Lower lobe of right lung (tissue), 2 donors: ENCODE results near the gene EEA1. TPM values are rescaled to one million over a fixed set of nuclear protein-coding genes. Genes with fewer than 3 reads are reported as not detected.

ENCODE experiments used
- ATAC-seq, 2 donors: fragments of 200-7000 bp; cut with Tn5 transposase; one replicate each; pipeline ENCODE4 v1.9.1; 2020 to 2022; ENCODE audit warnings: mild to moderate bottlenecking in 2 of 2, moderate library complexity in 2 of 2
- DNase-seq: peaks from one replicate; pipeline ENCODE4 v3.0.0-alpha.2; 2020
- H3K27ac ChIP-seq: fragments of 200-600 bp; one replicate; pipeline ENCODE4 v1.8.0; 2022
- H3K27me3 ChIP-seq: fragments of 200-600 bp; one replicate; pipeline ENCODE4 v1.8.0; 2022; ENCODE audit warnings: low read depth
- H3K36me3 ChIP-seq: fragments of 200-600 bp; one replicate; pipeline ENCODE4 v1.8.0; 2022; ENCODE audit warnings: mild to moderate bottlenecking
- H3K4me1 ChIP-seq: fragments of 200-600 bp; one replicate; pipeline ENCODE4 v1.8.0; 2022
- H3K4me3 ChIP-seq: fragments of 200-600 bp; one replicate; pipeline ENCODE4 v1.8.0; 2022; ENCODE audit warnings: mild to moderate bottlenecking
- H3K9me3 ChIP-seq: fragments of 200-600 bp; one replicate; pipeline ENCODE4 v1.8.0; 2022
- intact Hi-C: fragments of 100-400 bp; cut with DNase I; formaldehyde crosslinking; loops from one replicate; pipeline ENCODE4 v1.11.0; 2022
- total RNA-seq: library from RNA; stranded (reverse); fragmentation: NEBNext Ultra II Directional; extraction: Animal tissue kit (Norgen Biotek cat#: 25700); gene quantifications from one replicate; pipeline ENCODE4 v1.2.1, GENCODE V29; 2021
- TF ChIP-seq, protein P1 (sequence below): fragments of 200-600 bp; IDR thresholded peaks from one replicate; pipeline ENCODE4 v1.8.0; 2022; ENCODE audit warnings: antibody characterized with exemption, mild to moderate bottlenecking
- donor health status: DM: no; HTN: yes; CAD: no; lungs with severe emphysema.

Gene EEA1
- total RNA-seq, 1 donor from 2014 or later = 33.5 TPM

- peaks cover 19% of the 10 kb centered on the region for H3K4me1 ChIP-seq
- H3K36me3 ChIP-seq = no peaks in the 10 kb centered on the region
- H3K4me3 ChIP-seq = no peak overlapping the region
- no peak overlapping the region for H3K27ac ChIP-seq
- no peak for ATAC-seq
- TF ChIP-seq, protein P1, sequence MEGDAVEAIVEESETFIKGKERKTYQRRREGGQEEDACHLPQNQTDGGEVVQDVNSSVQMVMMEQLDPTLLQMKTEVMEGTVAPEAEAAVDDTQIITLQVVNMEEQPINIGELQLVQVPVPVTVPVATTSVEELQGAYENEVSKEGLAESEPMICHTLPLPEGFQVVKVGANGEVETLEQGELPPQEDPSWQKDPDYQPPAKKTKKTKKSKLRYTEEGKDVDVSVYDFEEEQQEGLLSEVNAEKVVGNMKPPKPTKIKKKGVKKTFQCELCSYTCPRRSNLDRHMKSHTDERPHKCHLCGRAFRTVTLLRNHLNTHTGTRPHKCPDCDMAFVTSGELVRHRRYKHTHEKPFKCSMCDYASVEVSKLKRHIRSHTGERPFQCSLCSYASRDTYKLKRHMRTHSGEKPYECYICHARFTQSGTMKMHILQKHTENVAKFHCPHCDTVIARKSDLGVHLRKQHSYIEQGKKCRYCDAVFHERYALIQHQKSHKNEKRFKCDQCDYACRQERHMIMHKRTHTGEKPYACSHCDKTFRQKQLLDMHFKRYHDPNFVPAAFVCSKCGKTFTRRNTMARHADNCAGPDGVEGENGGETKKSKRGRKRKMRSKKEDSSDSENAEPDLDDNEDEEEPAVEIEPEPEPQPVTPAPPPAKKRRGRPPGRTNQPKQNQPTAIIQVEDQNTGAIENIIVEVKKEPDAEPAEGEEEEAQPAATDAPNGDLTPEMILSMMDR = no peak
- no peak for DNase-seq
- no peaks in the 10 kb centered on the region for H3K27me3 ChIP-seq
- intact Hi-C loops = no loop called here
- peaks cover 3% of the 10 kb centered on the region for H3K9me3 ChIP-seq
These were observed 163.2 kb downstream of the EEA1 start for GRCh38 chr12:92765871-92766270.

DNA sequence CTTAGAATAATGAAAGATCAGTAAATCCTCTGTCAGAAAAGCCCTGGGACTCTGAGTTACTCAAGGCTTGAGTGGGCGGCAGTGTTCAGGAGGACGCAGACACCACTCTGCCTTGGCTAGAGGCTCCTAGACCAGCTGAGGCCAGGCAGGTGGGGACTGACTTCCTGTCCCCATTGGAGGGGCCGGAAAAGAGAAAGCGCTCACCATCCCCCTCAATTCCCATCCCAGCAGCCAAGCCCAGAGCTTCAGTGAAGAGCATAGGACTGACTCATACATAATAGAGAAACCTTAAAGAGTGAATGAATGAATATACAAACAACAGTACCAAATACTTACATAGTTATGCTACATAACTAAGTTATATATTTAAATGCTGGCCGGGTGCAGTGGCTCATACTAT lies 164.3 kb downstream of the EEA1 start:
- no peaks in the 10 kb centered on the region for H3K36me3 ChIP-seq
- ATAC-seq = no peak
- no peak overlapping the region for H3K4me3 ChIP-seq
- peaks cover 9% of the 10 kb centered on the region for H3K4me1 ChIP-seq
- no peak overlapping the region for H3K27ac ChIP-seq
- intact Hi-C loops = no loop called here
- H3K27me3 ChIP-seq = no peaks in the 10 kb centered on the region
- DNase-seq = no peak
- TF ChIP-seq, protein P1 = no peak
- H3K9me3 ChIP-seq = peaks cover 3% of the 10 kb centered on the region

GRCh38 chr12:92762773-92763172 lies 166.3 kb downstream of the EEA1 start:
- intact Hi-C loops = no loop called here
- no peaks in the 10 kb centered on the region for H3K4me1 ChIP-seq
- TF ChIP-seq, protein P1 = no peak
- no peak for DNase-seq
- no peak overlapping the region for H3K4me3 ChIP-seq
- H3K27ac ChIP-seq = no peak overlapping the region
- no peaks in the 10 kb centered on the region for H3K36me3 ChIP-seq
- no peaks in the 10 kb centered on the region for H3K27me3 ChIP-seq
- ATAC-seq = no peak
- peaks cover 3% of the 10 kb centered on the region for H3K9me3 ChIP-seq

GRCh38 chr12:92759634-92760268 lies 169.3 kb downstream of the EEA1 start:
- intact Hi-C loops = no loop called here
- Histone ChIP-seq H3K4me1 (no peaks in the 10 kb centered on the region), H3K9me3 (peaks cover 3% of the 10 kb centered on the region), H3K27me3 (no peaks in the 10 kb centered on the region), H3K36me3 (no peaks in the 10 kb centered on the region), H3K27ac (no peak overlapping the region), H3K4me3 (no peak overlapping the region)
- TF ChIP-seq, protein P1 = no peak
- DNase-seq = no peak
- no peak for ATAC-seq

DNA sequence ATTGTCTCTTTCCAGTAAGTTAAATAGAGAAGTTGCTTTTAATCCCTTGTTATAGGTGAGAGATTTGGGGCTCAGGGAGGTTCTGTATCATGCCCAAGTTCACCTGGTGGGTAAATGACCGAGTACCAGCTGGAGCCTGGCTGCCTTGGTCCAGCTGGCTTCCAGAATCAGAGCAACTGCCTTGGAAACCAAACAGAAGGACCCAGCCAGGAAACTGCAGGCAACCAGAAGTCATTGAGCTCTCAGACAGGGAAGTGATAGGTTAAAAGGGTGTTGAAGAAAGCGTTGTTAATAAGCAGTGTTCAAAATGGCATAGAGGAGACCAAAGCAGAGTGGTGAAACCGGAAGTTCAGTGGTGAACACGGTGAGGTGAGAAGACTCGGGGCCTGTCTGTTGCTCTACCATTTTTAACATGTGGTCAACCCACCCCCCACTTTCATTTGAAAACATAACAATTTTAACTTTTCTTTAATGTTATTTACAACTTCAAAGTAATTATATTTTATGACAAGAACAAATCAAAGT lies 171.4 kb downstream of the EEA1 start:
- Histone ChIP-seq H3K27me3 (no peaks in the 10 kb centered on the region), H3K9me3 (peaks cover 3% of the 10 kb centered on the region), H3K4me1 (no peaks in the 10 kb centered on the region), H3K36me3 (no peaks in the 10 kb centered on the region), H3K27ac (no peak overlapping the region), H3K4me3 (no peak overlapping the region)
- DNase-seq (no peak), ATAC-seq (no peak)
- intact Hi-C loops = no loop called here
- TF ChIP-seq, protein P1 = no peak
